A549 treated with CpdA at 1 μM for 4 hours (cell line): ENCODE data around the gene ETS2. TPM values are rescaled to one million over a fixed set of nuclear protein-coding genes. Genes with fewer than 3 reads are reported as not detected.

ENCODE experiments used
- total RNA-seq: library from RNA; stranded (reverse); fragments of 200-300 nt; extraction: Qiagen RNA extraction; gene quantifications from 5 replicates; pipeline ENCODE4 v1.2.3, GENCODE V29; 2022; ENCODE audit warnings: low read depth

ETS2 gene
- total RNA-seq = 64.3 to 80.5 TPM (median 66.8 TPM) in 5 replicates

GRCh38 chr21:38805328-38806152, at the start of gene ETS2:
Gene ETS2, plus strand, starts transcription at chr21:38805929. Its CDS starts 4,106 bp downstream, at chr21:38810035.

